AG09319 (cell line): ENCODE results near the gene CORO1C.

Experiments used
- DNase-seq: peaks from one replicate; pipeline ENCODE4 v3.0.0-alpha.2; 2010; ENCODE audit warnings: low read depth; ENCODE audit errors: extremely low read depth
- TF ChIP-seq, protein P1 (sequence below): IDR thresholded peaks from 2 replicates; pipeline ENCODE4 v1.5.1; 2011; ENCODE audit warnings: low read depth, mild to moderate bottlenecking, inconsistent platforms, low read length, moderate library complexity

CORO1C gene

DNA sequence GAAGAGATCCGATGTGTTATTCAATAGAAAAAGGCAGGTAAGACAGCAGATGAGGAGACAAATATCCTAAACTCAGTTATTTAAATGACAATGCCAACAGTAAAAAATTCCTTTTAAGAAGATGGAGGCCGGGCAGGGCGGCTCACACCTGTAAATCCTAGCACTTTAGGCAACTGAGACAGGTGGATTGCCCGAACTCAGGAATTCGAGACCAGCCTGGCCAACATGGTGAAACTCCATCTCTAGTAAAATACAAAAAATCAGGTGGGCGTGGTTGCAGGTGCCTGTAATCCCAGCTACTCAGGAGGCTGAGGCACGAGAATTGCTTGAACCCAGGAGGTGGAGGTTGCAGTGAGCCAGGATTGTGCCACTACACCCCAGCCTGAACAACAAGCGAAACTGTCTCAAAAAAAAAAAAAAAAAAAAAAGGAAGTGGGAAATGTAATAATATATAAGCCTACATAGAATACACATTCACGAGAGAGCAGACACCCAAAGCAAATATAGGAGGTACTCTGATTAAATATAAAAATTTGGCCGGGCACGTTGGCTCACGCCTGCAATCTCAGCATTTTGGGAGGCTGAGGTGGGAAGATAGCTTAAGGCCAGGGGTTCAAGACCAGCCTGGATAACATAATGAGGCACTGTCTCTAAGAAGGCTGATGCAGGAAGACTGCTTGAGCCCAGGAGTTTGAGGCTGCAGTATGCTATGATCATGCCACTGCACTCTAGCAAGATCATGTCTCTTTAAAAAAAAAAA, 19.0 kb downstream of the CORO1C start:
- TF ChIP-seq, protein P1, sequence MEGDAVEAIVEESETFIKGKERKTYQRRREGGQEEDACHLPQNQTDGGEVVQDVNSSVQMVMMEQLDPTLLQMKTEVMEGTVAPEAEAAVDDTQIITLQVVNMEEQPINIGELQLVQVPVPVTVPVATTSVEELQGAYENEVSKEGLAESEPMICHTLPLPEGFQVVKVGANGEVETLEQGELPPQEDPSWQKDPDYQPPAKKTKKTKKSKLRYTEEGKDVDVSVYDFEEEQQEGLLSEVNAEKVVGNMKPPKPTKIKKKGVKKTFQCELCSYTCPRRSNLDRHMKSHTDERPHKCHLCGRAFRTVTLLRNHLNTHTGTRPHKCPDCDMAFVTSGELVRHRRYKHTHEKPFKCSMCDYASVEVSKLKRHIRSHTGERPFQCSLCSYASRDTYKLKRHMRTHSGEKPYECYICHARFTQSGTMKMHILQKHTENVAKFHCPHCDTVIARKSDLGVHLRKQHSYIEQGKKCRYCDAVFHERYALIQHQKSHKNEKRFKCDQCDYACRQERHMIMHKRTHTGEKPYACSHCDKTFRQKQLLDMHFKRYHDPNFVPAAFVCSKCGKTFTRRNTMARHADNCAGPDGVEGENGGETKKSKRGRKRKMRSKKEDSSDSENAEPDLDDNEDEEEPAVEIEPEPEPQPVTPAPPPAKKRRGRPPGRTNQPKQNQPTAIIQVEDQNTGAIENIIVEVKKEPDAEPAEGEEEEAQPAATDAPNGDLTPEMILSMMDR, result no peak
- no peak for DNase-seq

DNA sequence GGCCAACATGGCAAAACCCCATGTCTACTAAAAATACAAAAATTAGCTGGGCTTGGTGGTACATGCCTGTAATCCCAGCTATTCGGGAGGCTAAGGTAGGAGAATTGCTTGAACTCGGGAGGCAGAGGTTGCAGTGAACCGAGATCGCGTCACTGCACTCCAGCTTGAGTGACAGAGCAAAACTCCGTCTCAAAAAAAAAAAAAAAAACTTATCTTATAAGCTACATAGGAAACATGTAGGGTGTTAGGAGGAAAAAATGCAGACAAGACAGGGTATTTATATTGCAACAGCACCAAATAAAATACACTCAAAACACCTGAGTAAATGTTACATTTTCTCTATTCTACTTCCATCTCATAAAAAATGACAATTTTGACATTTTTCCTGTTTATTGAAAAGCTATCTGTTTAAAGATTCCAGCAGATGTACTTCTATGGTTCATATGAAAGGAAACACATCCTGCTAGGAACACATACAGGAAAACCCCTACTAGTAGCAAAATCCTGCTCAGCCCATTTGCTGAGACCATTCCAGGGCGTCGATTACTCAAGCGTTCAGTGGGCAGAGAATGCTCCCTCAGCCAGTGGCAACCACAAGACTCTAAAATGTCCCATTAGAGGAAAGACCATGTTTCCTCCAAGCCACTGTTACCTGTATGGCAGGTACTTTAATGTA, 19.7 kb downstream of the CORO1C start:
- TF ChIP-seq, protein P1, result no peak
- DNase-seq, result no peak

DNA sequence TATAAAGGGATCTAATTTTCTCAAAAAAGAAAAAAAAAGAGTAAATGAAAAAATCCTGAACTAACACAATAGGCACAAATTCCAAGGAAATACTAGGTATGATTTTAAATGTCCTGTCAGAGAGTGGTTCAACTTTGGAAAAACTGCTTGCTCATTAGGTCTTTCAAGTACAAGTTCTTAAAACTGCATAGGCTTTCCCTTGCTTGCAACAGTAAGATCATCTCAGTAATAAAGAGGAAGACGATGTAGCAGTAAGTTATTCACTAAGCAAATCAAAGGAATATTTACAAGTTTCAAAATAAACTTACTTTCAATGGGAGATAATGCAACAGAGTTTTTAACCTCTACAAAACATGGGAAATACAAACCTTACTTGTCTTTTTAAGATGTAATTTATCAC, 21.6 kb downstream of the CORO1C start:
- no peak for DNase-seq
- TF ChIP-seq, protein P1, result no peak

DNA sequence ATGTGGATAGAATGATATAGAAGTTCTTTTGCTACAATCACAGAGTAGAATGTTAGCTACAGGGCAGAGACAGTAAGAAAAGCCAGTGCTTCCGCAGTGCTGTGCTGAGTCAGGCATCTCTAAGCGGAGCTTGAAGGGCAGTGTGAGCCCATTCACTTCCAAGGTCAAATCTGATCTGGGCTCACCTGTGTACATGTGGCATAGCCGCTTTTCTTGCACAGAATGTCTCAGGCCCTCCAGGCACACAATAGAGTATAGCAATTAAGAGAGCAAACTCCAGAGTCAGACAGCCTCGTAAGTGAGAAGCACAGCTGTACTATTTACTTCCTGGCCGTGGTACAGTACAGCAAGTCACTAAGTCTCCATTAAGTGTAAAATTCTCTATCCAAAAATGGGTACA, 26.8 kb downstream of the CORO1C start:
- TF ChIP-seq, protein P1, result no peak

DNA sequence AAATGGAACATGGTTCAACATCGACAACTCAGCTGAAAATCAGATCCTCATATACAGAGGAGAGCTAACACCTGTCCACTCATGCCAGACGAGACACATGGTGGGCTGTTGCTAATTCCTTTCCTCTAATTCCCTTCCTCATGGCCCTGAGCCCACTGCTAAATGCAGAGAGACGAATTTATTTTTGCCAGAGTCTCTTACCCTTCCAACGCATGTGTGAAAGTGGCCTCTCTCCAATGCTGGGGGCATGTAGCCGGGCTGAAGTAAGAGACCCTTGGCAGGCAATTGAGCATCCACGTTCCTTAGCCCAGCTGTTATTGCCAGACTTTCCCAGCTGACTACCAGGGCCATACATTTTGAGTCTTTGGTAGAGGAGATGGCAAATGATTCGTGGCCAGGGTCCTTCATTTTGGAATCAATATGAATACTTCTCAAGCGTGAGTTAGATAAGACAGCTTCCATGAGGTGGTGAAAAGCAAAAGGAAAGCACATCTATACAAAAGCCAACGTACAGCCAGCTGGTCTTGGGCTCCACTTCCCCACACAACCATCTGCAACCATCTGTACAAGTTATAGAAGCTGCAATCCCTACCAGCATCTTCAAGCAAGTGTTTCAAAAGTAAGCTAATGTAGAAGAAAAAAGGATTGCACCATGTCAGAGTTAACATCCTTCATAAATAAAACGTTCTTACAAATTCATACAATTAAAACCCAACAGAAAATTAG, 28.6 kb downstream of the CORO1C start:
- TF ChIP-seq, protein P1, result no peak
- DNase-seq, result no peak

More for the DNA sequence above, 26.8 kb downstream of the CORO1C start:
- DNase-seq, result no peak

DNA sequence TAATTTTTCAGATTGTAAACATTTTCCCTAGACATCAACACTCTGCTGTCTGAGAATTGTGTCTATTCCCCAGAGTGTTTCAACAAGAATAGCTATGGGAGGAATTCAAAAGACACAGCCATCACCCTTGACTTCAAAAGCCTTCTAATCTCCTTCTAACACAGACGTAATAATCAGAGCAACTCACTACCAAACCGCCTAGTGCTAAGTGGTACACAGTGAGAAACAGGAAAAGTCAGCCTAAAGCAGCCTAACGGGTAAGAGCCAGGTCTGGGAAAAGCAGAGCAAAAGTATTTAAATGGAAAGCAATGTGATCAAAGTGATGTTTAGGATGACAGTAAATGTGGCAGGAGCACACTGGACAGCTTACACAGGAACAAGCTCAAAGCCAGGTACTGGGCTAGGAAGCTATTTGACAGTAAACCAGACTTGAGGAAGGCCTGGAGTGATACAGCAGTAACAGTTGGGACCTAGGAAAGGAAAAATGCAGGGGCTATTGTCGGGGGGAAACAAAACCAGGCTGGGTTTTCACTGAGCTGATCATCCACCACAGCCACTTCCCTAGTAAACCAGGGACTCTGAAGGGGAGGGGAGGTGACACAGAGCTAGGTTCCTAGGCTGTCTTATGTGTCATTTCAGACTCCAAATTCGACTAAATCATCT, 29.4 kb downstream of the CORO1C start:
- DNase-seq, result no peak
- TF ChIP-seq, protein P1, result no peak
